ENCODE data around the gene ASS1.

The ASS1 gene

GRCh38 chr9:130501639-130502038 is 56.9 kb downstream of the ASS1 start:
- no peak for DNase-seq

DNA sequence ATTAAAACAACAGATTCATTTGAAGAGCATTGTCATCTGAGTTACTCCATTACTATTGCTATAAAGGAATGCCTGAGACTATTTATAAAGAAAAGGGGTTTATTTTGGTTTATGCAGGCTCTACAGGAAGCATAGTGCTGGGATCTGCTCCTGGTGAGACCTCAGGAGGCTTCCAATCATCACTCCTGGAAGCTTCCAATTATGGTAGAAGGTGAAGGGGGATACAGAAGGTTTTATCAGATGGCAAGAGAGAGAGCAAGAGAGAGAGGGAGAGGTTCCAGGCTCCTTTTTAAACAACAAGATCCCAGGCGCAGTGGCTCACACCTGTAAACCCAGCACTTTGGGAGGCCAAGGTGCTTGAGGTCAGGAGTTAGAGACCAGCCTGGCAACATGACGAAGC is 63.5 kb downstream of the ASS1 start:
- DNase-seq, result no peak

GRCh38 chr9:130512199-130512598 is 67.4 kb downstream of the ASS1 start:
- no peak for DNase-seq

DNA sequence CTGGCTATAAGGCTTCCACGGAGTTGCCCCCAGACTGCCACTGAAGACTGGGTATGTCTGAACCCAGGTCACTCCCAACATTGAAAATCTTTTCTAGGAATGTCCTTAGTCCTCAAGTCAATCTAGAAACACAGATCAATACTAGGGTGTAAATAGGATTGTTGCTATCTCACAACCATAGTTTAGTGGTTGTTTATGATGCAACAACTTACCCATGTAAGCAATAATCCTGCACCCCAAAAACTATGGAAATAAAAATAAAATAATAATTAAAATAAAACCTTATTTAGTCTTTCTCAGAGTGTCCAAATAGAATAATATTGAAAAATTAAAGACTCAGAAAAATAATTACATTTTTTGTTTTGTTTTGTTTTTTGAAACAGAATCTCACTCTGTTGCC is 68.3 kb downstream of the ASS1 start:
- DNase-seq, result no peak

DNA sequence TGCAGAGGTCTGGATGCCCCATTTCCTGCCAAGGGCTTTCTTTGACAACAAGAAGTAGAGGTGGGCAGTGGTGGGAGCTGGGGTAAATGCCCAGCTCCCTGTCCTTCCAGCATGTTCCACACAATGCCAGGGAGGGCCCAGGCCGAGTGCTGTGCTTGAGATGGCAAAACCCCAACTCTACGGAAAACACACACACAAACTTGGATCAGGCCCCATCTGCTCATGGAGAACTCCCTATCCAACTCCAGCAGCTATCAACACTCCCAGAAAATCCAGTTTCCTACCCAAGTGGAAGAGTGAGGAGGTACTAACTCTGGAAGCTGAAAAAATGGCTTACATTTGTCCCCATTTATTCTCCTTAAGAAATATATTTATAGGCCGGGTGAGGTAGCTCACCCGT is 73.5 kb downstream of the ASS1 start:
- no peak for DNase-seq

DNA sequence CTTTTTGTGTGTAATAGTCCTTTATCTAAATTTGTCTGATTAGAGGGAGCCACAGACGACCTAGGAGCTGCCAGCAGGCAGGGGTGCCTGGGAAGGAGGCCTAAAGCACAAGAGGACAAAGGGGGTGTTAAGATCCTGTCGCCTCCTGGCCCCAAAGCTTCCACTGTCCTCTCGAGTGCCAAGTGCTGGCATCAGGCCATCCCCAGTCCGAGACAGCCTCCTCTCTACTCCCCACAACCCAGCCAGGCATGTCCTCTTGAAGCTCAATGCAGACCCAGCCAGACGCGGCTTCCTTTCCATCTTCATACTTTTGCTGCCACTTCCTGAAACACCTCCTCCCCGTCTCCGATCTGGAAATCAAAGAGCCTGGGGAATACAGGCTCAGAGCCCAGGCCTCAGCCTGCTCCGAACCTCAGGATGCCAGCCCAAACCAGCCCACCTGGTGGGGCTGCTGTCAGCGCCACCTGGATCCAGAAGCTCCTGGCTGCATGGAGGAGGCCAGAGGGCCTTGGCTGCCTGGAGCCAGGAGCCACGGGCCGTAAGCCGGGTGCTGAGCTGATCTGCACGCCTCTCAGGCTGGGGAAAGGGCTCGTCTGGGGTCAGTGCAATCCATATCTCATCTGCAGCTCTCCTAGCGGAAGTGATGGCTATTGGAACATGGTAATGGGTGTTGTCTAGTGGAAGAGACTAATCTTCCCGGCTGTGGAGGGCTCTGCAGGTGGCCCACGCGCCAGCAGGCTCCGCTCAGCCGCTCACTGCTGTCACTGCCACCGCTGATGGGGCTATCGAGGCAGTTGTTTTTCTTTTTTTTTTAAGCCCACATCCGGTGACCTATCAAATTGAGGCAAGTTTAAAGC is 74.4 kb downstream of the ASS1 start:
- DNase-seq, result peak; percentile 70

- no peak for DNase-seq
These were observed 75.2 kb downstream of the ASS1 start for GRCh38 chr9:130519927-130520326.

GRCh38 chr9:130521715-130522114 is 77.0 kb downstream of the ASS1 start:
- no peak for DNase-seq

DNA sequence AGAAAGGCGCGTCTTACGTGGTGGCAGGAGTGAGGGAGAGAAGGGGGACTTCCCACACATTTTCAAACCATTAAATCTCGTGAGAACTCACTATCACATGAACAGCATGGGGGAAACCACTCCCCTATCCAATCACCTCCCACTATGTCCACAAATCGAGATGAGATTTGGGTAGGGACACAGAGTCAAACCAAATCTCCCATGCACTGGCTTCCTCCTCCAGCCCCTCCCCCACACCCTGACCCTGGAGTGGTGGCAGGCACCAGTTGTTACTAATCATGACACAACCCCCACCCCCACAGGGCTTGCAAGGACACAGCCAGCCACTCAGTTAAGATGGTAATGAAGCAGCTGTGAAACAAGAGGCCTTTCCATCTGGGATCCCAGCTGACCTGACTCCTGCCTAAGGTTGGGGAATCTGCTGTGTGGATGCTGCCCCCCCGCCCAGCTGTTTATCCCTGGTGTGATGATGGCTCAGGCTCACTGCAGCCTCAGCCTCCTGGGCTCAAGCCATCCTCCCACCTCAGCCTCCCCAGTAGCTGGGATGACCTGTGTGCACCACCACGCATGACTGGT is 77.6 kb downstream of the ASS1 start:
- DNase-seq, result no peak

DNA sequence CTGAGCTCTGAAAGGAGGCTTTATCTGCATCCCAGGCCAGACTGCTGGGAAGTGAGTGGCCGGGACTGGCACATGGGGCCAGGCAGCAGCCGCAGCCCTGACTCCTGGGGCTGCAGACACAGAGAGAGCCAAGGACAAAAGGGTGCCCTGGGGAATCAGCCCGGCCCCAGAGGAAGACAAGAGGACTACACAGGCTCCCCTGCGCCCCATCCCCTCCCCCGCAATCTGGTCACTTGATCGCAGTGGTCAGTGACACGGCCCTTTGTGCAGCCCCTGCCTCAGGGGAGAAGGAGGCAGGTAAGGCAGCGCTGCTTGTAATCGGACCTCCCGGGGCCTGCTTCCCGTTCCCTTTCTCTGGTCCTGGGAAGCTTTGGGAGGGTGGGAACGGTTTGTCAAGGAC is 79.2 kb downstream of the ASS1 start:
- DNase-seq, result no peak

DNA sequence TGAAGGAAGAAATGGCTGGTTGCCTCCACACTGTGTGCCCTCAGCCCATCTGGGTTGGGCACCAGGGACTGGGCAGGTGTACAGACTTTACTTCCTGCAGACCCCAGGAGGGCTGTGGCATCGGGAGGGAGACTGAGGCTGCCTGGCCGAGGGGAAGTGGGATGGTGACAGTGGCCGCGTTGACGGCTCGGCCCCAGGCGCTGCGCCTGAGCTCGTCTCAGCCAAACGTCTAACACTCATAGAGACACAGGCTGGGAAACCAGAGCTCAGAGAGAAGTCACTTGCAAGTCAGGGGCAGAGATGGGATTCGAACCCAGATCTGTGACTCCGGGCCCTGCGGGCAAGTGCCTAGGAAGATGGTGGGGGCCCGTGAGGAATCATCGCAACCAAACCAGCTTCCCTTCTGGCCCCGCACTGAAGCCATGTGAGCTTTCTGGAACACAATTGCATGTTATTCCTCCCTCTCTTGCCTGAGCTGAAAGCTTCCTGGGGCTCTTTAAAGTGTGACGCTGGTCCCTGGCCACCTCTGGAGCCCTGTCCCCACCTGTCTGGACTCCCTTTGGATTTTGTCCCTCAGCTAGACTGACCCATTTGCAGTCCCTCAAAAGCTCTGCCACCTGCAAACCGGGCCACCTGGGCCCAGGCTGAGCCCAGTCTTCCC is 81.6 kb downstream of the ASS1 start:
- DNase-seq, result no peak

- DNase-seq, result no peak
These were observed 82.3 kb downstream of the ASS1 start for GRCh38 chr9:130526854-130527650.

GRCh38 chr9:130527651-130528310 is 83.0 kb downstream of the ASS1 start:
- no peak for DNase-seq

- no peak for DNase-seq
These were observed 83.9 kb downstream of the ASS1 start for GRCh38 chr9:130528674-130529073.

DNA sequence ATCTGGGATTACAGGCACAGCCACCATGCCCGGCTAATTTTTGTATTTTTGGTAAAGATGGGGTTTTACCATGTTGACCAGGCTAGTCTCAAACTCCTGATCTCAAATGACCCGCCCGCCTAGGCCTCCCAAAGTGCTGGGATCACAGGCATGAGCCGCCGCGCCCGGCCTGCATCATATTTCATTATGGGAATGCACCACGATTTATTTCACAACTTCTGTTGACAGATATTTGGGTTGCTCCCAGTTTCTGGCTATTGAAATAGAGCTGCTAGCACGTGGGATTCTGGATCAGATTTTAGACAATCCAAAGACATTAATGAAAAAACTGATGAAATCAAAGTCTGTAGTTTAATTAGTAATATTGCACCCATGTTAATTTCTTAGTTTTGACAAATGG is 86.2 kb downstream of the ASS1 start:
- DNase-seq, result no peak

DNA sequence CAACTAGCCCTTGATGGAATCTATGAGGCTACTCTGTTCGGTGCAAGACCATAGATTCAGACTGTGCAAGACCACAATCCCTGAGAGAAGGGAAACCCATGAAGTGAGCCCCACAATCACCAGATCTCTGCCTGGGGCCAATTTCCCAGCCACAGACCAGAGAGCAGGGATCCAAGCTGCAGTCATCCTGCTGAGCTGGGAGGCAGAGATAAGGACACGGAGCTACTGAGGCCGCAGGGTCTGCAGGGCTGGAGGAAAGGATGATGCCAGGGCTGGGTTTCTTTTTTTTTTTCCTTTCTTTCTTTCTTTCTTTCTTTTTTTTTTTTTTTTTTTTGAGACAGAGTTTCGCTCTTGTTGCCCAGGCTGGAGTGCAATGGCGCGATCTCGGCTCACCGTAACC is 86.9 kb downstream of the ASS1 start:
- no peak for DNase-seq

DNA sequence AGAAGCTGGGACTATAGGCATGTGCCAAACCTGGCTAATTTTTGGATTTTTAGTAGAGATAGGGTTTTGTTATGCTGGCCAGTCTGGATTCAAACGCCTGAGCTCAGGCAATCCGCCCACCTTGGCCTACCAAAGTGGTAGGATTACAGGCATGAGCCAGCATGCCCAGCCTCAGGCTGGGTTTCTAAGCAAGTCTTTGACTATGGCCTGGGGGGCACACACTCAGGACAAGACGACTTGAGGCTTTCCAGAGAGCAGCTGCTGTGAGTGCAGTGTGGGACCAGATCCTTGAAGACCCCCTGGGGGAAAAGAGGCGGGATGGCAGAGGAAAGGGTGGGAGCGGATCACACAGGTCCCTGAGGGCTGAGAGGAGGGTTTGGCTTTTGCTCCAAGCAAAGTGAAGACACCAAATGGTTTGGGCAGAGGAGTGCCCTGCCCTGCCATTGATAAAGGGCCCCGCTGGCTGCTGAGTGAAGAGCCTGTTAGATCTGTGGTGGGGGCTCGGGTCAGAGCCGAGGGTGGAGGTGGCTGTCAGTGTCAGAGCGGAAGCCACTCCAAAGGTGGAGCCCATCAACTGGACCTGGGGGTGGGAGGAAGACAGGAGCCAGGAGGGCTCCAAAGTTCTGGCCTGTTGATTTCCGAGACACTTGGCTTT is 87.8 kb downstream of the ASS1 start:
- no peak for DNase-seq

GRCh38 chr9:130535818-130536521 is 91.2 kb downstream of the ASS1 start:
- DNase-seq, result peak; percentile 94

DNA sequence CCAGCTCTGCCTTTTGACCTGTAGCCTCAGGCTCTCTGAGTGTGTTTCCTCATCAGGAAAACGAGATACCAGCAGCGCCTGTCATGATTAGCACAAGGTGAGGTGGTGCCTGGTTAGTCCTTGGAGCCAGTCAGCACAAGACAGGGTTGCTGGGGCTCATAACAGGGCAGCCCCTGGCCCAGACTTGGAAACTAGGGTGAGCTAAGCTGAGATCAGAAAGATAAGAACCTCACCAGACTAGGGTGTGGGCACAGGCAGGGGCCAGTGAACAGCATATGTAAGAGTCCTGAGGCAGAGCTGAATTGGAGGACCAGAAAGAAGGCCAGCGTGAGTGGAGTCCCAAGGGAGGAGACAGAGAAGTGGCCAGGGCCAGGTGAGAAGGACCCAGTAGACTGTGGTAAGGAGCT is 91.9 kb downstream of the ASS1 start:
- no peak for DNase-seq

- DNase-seq, result no peak
These were observed 92.7 kb downstream of the ASS1 start for GRCh38 chr9:130537346-130538050.
